Upper lobe of right lung (tissue), 1 donor: ENCODE measurements around the gene MGAT3. TPM values are rescaled to one million over a fixed set of nuclear protein-coding genes. Genes with fewer than 3 reads are reported as not detected.
A peak's percentile ranks its signal among the peaks of the same experiment; 100 is the strongest.

ENCODE experiments used
- ATAC-seq: fragments of 200-7000 bp; cut with Tn5 transposase; one replicate; pipeline ENCODE4 v1.9.1; 2020; ENCODE audit warnings: mild to moderate bottlenecking, moderate library complexity
- DNase-seq: peaks from one replicate; pipeline ENCODE4 v3.0.0-alpha.2; 2020
- H3K27ac ChIP-seq: fragments of 200-600 bp; one replicate; pipeline ENCODE4 v1.8.0; 2022
- H3K27me3 ChIP-seq: fragments of 200-600 bp; one replicate; pipeline ENCODE4 v1.8.0; 2022; ENCODE audit warnings: mild to moderate bottlenecking
- H3K36me3 ChIP-seq: fragments of 200-600 bp; one replicate; pipeline ENCODE4 v1.8.0; 2022
- H3K4me1 ChIP-seq: fragments of 200-600 bp; one replicate; pipeline ENCODE4 v1.8.0; 2022
- H3K4me3 ChIP-seq: fragments of 200-600 bp; one replicate; pipeline ENCODE4 v1.8.0; 2022; ENCODE audit warnings: mild to moderate bottlenecking
- H3K9me3 ChIP-seq: fragments of 200-600 bp; one replicate; pipeline ENCODE4 v1.8.0; 2022
- CTCF ChIP-seq: fragments of 200-600 bp; IDR thresholded peaks from one replicate; pipeline ENCODE4 v1.8.0; 2022; ENCODE audit warnings: antibody characterized with exemption
- intact Hi-C: fragments of 100-400 bp; cut with DNase I; formaldehyde crosslinking; loops from one replicate; pipeline ENCODE4 v1.11.0; 2022
- total RNA-seq: library from RNA; stranded (reverse); fragmentation: NEBNext Ultra II Directional; extraction: Animal tissue kit (Norgen Biotek cat#: 25700); gene quantifications from one replicate; pipeline ENCODE4 v1.2.1, GENCODE V29; 2021
- donor health status: DM: no; HTN: yes; CAD: no; lungs with severe emphysema.

MGAT3 gene
- total RNA-seq, 1 donor from 2014 or later: 34.8 TPM

GRCh38 chr22:39527481-39527961 is 70.7 kb downstream of the MGAT3 start:
- Histone ChIP-seq H3K4me3 (no peak overlapping the region), H3K27me3 (no peaks in the 10 kb centered on the region), H3K36me3 (peaks cover 57% of the 10 kb centered on the region), H3K9me3 (no peaks in the 10 kb centered on the region), H3K27ac (peak overlapping the region; percentile 6), H3K4me1 (peaks cover 83% of the 10 kb centered on the region)
- intact Hi-C loops: no loop called here
- no peak for TF ChIP-seq CTCF
- DNase-seq: no peak
- no peak for ATAC-seq

GRCh38 chr22:39528080-39528661 is 71.4 kb downstream of the MGAT3 start:
- Histone ChIP-seq H3K36me3 (peaks cover 51% of the 10 kb centered on the region), H3K27me3 (no peaks in the 10 kb centered on the region), H3K27ac (no peak overlapping the region), H3K4me3 (no peak overlapping the region), H3K4me1 (peaks cover 76% of the 10 kb centered on the region), H3K9me3 (no peaks in the 10 kb centered on the region)
- intact Hi-C loops: no loop called here
- TF ChIP-seq CTCF: no peak
- DNase-seq (no peak), ATAC-seq (no peak)

GRCh38 chr22:39528681-39529486 is 72.1 kb downstream of the MGAT3 start:
- H3K27me3 ChIP-seq: no peaks in the 10 kb centered on the region
- peaks cover 44% of the 10 kb centered on the region for H3K36me3 ChIP-seq
- intact Hi-C loops: no loop called here
- no peaks in the 10 kb centered on the region for H3K9me3 ChIP-seq
- H3K27ac ChIP-seq: peak overlapping the region; percentile 17
- DNase-seq: peak; percentile 95
- H3K4me1 ChIP-seq: peaks cover 69% of the 10 kb centered on the region
- TF ChIP-seq CTCF: peak; percentile 97
- ATAC-seq: peak; percentile 80
- H3K4me3 ChIP-seq: no peak overlapping the region

GRCh38 chr22:39529487-39529851 is 72.7 kb downstream of the MGAT3 start:
- no peak for DNase-seq
- no peak for ATAC-seq
- Histone ChIP-seq H3K4me1 (peaks cover 63% of the 10 kb centered on the region), H3K27me3 (no peaks in the 10 kb centered on the region), H3K27ac (peak overlapping the region; percentile 17), H3K4me3 (no peak overlapping the region), H3K36me3 (peaks cover 39% of the 10 kb centered on the region), H3K9me3 (no peaks in the 10 kb centered on the region)
- TF ChIP-seq CTCF: peak; percentile 11
- intact Hi-C loops: no loop called here

- peaks cover 62% of the 10 kb centered on the region for H3K4me1 ChIP-seq
- H3K27me3 ChIP-seq: no peaks in the 10 kb centered on the region
- no peaks in the 10 kb centered on the region for H3K9me3 ChIP-seq
- no peak for TF ChIP-seq CTCF
- H3K4me3 ChIP-seq: no peak overlapping the region
- intact Hi-C loops: loop anchor here (5.0 kb wide), 1 partner anchor 33 kb away; no protein-coding TSS in a partner anchor
- peaks cover 32% of the 10 kb centered on the region for H3K36me3 ChIP-seq
- H3K27ac ChIP-seq: no peak overlapping the region
- no peak for DNase-seq
- ATAC-seq: no peak
These were observed 73.3 kb downstream of the MGAT3 start for GRCh38 chr22:39530116-39530515.
